ENCODE measurements around the gene CAMSAP1.

CAMSAP1 gene

DNA sequence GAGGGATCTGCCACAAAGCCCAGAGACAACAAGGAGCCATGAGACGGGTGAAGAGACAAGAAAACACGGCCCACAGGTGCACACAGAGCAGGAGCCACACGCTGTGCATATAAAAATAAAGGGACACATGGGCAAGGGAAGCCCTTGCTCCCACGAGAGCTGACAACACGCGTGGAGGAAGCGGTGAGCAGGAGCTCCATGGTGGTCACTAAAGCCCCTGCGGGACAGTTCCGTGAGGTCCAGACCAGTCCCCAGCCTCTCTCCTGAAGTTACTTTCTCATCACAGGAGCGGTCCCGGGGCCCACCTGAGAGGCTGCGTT lies 90.7 kb downstream of the CAMSAP1 start:
- peaks cover 0 to 92% (median 86%) of the 10 kb centered on the region in 5 donors for H3K36me3 ChIP-seq (ENCODE audit: control insufficient read depth in 5 of 5, insufficient read depth in 5 of 5, low read length in 5 of 5)
- H3K4me3 ChIP-seq (ENCODE audit: low read depth in 1 of 5, low read length in 5 of 5), result no peak overlapping the region
- H3K9me3 ChIP-seq (ENCODE audit: control insufficient read depth in 5 of 5, low read length in 5 of 5), result no peaks in the 10 kb centered on the region
- no peaks in the 10 kb centered on the region for H3K27me3 ChIP-seq (ENCODE audit: control insufficient read depth in 5 of 5, insufficient read depth in 4 of 5, low read length in 5 of 5)
- no peak overlapping the region for H3K9ac ChIP-seq (ENCODE audit: low read length in 5 of 5)
- no peaks in the 10 kb centered on the region for H3K4me1 ChIP-seq (ENCODE audit: control insufficient read depth in 5 of 5, insufficient read depth in 5 of 5, low read length in 5 of 5)
- no peak overlapping the region for H3K27ac ChIP-seq (ENCODE audit: low read depth, low read length)

DNA sequence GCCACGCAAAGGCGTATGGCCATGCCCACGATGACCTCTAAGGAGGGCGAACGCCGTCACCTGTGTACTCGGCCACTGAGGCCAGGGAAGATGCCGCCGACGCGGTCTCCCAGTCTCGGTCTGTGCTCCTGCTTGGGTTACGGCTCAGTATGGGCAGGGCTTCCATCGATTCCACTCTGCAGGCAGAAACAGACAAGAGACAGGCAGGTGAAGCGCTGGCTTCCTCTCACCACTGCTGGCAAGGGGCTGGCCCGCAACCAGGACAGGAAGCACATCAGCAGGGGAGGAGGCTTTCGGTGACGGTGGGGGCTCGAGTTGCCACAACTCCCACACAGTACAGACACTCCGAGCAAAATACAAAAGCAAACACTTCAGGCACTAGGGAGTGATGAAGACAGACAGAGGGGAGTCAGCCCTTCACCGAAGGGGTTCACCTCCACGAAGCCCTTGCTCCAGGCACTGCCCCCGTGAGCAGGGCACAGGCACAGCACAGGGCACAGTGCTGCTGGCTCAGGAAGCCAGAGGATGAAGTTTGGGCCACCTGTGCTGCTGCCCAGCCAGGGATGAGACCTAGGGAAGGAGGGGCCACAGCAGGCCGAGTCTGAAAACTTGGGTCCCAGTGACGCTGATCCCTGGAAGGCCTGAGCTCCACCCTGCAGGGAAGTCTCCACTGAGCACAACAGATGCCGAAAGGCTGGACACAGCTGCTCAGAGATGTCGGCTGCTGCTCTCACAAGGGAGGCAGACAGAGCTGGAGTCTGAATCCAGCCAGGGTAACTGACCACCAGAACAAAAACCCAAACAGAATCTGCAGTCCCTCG lies 91.3 kb downstream of the CAMSAP1 start:
- H3K9ac ChIP-seq (ENCODE audit: low read length in 5 of 5), result no peak overlapping the region
- H3K4me1 ChIP-seq (ENCODE audit: control insufficient read depth in 5 of 5, insufficient read depth in 5 of 5, low read length in 5 of 5), result no peaks in the 10 kb centered on the region
- H3K36me3 ChIP-seq (ENCODE audit: control insufficient read depth in 5 of 5, insufficient read depth in 5 of 5, low read length in 5 of 5), result peaks cover 0 to 92% (median 86%) of the 10 kb centered on the region in 5 donors
- no peak overlapping the region for H3K27ac ChIP-seq (ENCODE audit: low read depth, low read length)
- H3K4me3 ChIP-seq (ENCODE audit: low read depth in 1 of 5, low read length in 5 of 5), result no peak overlapping the region
- H3K9me3 ChIP-seq (ENCODE audit: control insufficient read depth in 5 of 5, low read length in 5 of 5), result no peaks in the 10 kb centered on the region
- H3K27me3 ChIP-seq (ENCODE audit: control insufficient read depth in 5 of 5, insufficient read depth in 4 of 5, low read length in 5 of 5), result no peaks in the 10 kb centered on the region

DNA sequence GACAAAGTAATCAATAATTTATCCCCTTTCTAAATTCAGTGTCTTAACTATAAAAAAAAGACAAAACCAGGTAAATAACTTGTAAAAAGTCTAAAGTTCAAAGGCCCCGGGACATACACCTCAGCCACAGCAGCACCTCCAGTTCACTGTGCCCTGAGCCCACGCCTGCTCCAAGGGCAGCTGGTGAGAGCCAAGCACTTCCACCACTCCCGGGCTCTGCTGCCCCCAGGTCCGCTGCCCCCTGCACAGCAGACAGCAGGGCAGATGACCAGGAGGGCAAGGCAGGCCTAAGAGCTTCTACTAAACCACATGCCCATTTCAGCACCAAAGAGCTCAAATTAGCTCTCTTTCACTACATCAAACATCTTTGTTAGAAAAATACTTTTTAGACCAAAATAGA lies 91.9 kb downstream of the CAMSAP1 start:
- no peaks in the 10 kb centered on the region for H3K4me1 ChIP-seq (ENCODE audit: control insufficient read depth in 5 of 5, insufficient read depth in 5 of 5, low read length in 5 of 5)
- peaks cover 0 to 92% (median 86%) of the 10 kb centered on the region in 5 donors for H3K36me3 ChIP-seq (ENCODE audit: control insufficient read depth in 5 of 5, insufficient read depth in 5 of 5, low read length in 5 of 5)
- no peak overlapping the region for H3K9ac ChIP-seq (ENCODE audit: low read length in 5 of 5)
- no peak overlapping the region for H3K27ac ChIP-seq (ENCODE audit: low read depth, low read length)
- H3K9me3 ChIP-seq (ENCODE audit: control insufficient read depth in 5 of 5, low read length in 5 of 5), result no peaks in the 10 kb centered on the region
- no peak overlapping the region for H3K4me3 ChIP-seq (ENCODE audit: low read depth in 1 of 5, low read length in 5 of 5)
- no peaks in the 10 kb centered on the region for H3K27me3 ChIP-seq (ENCODE audit: control insufficient read depth in 5 of 5, insufficient read depth in 4 of 5, low read length in 5 of 5)

DNA sequence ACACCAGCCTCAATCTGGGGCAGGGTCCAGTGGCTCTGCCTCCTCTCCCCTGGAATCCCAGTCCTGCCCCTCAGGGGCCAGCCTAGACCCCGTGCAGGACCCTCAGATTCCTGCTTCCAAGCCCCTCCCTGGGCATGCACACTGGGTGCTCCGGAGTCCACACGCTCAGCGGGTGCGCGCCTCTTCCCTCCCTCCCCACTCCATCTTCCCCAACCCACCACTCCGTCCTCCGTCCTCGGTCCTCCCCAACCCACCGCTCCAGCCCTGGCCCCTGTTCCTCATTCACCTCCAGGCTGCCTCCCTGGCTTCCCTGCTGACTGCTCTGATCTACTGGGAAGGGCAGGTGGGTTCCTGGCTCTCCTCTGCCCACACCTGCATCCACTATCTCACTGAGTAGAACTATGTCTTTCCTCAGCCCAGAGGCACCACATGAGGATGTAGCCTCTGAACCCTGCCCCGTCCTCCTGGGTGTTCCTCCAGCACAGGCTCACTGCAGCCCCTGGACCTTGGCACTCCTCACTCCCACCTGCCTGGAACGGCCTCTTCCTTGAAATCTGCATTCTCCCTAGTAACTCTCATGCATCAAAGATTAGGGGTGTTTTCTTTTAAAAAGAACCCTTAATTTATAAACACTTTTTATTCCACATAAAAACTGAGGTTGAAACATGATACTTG lies 92.8 kb downstream of the CAMSAP1 start:
- Histone ChIP-seq H3K4me3 (ENCODE audit: low read depth in 1 of 5, low read length in 5 of 5) (no peak overlapping the region), H3K27ac (ENCODE audit: low read depth, low read length) (no peak overlapping the region), H3K27me3 (ENCODE audit: control insufficient read depth in 5 of 5, insufficient read depth in 4 of 5, low read length in 5 of 5) (no peaks in the 10 kb centered on the region), H3K9ac (ENCODE audit: low read length in 5 of 5) (no peak overlapping the region), H3K36me3 (ENCODE audit: control insufficient read depth in 5 of 5, insufficient read depth in 5 of 5, low read length in 5 of 5) (peaks cover 0 to 91% (median 86%) of the 10 kb centered on the region in 5 donors), H3K9me3 (ENCODE audit: control insufficient read depth in 5 of 5, low read length in 5 of 5) (no peaks in the 10 kb centered on the region), H3K4me1 (ENCODE audit: control insufficient read depth in 5 of 5, insufficient read depth in 5 of 5, low read length in 5 of 5) (no peaks in the 10 kb centered on the region)

DNA sequence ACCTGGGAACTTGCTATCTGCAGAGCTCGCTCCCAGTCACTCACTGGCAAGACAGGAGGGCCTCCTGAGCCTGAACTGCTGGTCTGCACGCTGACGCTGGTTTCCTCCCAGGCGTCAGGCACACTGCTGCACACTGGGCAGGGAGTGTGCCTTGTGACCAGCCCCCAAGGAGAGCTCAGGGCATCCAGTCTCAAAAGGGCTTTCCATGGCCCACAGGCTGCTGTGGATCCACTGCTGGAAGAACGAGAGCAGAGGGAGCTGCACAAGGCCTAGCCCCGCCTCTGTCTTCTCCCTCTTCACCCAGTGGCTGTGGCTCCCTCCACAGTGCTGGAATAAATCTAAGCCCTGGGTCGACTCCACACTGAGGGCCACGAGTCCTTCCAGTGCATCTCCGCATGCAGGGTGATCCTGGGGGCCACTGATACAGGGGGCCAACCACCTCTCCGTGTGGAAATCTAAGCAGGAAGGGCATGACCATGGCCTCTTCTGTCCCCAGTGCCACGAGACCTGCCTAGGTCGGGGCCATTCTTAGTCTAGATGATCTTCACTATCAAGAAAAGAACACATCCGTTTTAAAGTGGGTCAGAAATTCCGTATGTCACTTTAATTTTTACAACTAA lies 93.6 kb downstream of the CAMSAP1 start:
- no peaks in the 10 kb centered on the region for H3K27me3 ChIP-seq (ENCODE audit: control insufficient read depth in 5 of 5, insufficient read depth in 4 of 5, low read length in 5 of 5)
- no peak overlapping the region for H3K4me3 ChIP-seq (ENCODE audit: low read depth in 1 of 5, low read length in 5 of 5)
- no peaks in the 10 kb centered on the region for H3K9me3 ChIP-seq (ENCODE audit: control insufficient read depth in 5 of 5, low read length in 5 of 5)
- H3K9ac ChIP-seq (ENCODE audit: low read length in 5 of 5), result no peak overlapping the region
- peaks cover 0 to 88% (median 81%) of the 10 kb centered on the region in 5 donors for H3K36me3 ChIP-seq (ENCODE audit: control insufficient read depth in 5 of 5, insufficient read depth in 5 of 5, low read length in 5 of 5)
- peaks cover 0 to 4% (median 3%) of the 10 kb centered on the region in 5 donors for H3K4me1 ChIP-seq (ENCODE audit: control insufficient read depth in 5 of 5, insufficient read depth in 5 of 5, low read length in 5 of 5)
- no peak overlapping the region for H3K27ac ChIP-seq (ENCODE audit: low read depth, low read length)

DNA sequence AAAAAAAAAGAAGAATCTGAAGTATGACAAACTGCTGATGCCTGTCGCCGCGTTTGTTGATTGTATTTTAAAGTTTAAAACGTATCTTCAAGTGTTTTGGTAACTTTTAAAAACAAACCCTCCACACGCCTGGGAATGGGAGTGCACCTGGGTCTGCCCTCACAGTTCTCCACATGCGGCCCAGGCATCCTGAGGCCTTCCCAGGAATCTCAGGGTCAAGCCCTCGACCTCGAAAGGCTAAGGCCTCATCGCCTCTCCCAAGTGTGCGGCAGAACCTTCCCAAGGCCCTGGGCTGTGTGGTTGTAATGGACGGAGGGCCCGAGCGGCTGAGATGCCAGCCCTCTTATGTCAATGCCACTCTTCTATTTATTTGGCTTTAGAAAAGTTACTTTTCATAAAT lies 94.4 kb downstream of the CAMSAP1 start:
- Histone ChIP-seq H3K4me1 (ENCODE audit: control insufficient read depth in 5 of 5, insufficient read depth in 5 of 5, low read length in 5 of 5) (peaks cover 0 to 4% (median 3%) of the 10 kb centered on the region in 5 donors), H3K36me3 (ENCODE audit: control insufficient read depth in 5 of 5, insufficient read depth in 5 of 5, low read length in 5 of 5) (peaks cover 0 to 80% (median 73%) of the 10 kb centered on the region in 5 donors), H3K9ac (ENCODE audit: low read length in 5 of 5) (no peak overlapping the region), H3K27me3 (ENCODE audit: control insufficient read depth in 5 of 5, insufficient read depth in 4 of 5, low read length in 5 of 5) (no peaks in the 10 kb centered on the region), H3K27ac (ENCODE audit: low read depth, low read length) (no peak overlapping the region), H3K4me3 (ENCODE audit: low read depth in 1 of 5, low read length in 5 of 5) (no peak overlapping the region), H3K9me3 (ENCODE audit: control insufficient read depth in 5 of 5, low read length in 5 of 5) (no peaks in the 10 kb centered on the region)

DNA sequence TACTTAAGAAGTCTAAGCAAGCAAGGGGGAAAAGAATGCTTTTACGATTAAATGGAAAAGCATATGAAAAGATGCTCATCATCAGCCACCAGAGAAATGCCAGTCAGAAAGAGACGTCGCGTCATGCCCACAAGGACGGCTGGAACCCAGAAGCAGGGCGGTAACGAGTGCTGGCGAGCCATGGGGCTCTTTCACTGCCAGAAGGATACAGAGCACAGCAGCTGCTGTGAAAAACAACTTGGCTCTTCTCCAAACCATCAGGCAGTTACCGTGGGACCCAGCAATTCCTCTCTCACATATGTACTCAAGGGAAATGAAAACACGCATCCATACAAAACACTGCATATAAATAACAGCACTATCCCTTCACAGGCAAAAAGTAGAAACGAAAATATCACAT lies 95.5 kb downstream of the CAMSAP1 start:
- no peaks in the 10 kb centered on the region for H3K9me3 ChIP-seq (ENCODE audit: control insufficient read depth in 5 of 5, low read length in 5 of 5)
- no peak overlapping the region for H3K9ac ChIP-seq (ENCODE audit: low read length in 5 of 5)
- no peaks in the 10 kb centered on the region for H3K27me3 ChIP-seq (ENCODE audit: control insufficient read depth in 5 of 5, insufficient read depth in 4 of 5, low read length in 5 of 5)
- no peak overlapping the region for H3K27ac ChIP-seq (ENCODE audit: low read depth, low read length)
- H3K4me1 ChIP-seq (ENCODE audit: control insufficient read depth in 5 of 5, insufficient read depth in 5 of 5, low read length in 5 of 5), result peaks cover 0 to 4% (median 3%) of the 10 kb centered on the region in 5 donors
- no peak overlapping the region for H3K4me3 ChIP-seq (ENCODE audit: low read depth in 1 of 5, low read length in 5 of 5)
- peaks cover 0 to 69% (median 61%) of the 10 kb centered on the region in 5 donors for H3K36me3 ChIP-seq (ENCODE audit: control insufficient read depth in 5 of 5, insufficient read depth in 5 of 5, low read length in 5 of 5)

DNA sequence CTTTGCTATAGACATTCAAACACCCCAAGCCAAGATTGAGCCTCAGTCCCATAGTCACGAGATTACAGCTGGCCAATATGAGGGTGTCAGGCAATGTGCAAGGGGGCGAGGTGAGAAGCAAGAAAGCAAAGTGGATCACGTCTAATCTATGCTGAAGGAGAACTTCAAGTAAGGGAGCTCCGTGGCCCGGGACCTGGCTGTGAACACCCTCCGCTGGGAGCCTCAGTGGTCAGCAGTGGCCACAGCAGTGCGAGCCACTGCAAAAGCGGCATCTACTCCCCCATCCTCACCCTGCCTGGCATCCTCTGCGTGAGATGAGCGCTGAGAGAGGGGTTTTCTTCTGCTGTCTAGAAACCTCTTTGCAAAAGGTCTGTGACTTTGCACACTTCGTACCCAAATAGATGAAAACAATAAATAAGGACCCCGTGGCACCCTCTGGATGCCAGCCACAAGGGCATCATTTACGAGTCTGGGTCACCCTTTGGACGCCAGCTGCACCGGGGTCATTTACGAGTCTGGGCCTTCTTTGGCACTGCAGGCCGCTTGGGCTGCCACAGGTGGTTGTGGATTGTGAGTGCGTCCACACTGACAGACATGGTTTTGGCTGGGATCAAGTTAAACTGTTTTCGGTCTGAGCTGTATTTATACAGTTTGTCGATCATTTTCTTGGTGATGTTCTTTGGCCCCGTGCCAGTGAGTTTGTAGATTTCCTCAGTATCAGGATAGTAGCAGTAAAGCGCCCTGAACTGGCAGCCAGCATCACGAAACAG lies 96.4 kb downstream of the CAMSAP1 start:
- no peak overlapping the region for H3K4me3 ChIP-seq (ENCODE audit: low read depth in 1 of 5, low read length in 5 of 5)

DNA sequence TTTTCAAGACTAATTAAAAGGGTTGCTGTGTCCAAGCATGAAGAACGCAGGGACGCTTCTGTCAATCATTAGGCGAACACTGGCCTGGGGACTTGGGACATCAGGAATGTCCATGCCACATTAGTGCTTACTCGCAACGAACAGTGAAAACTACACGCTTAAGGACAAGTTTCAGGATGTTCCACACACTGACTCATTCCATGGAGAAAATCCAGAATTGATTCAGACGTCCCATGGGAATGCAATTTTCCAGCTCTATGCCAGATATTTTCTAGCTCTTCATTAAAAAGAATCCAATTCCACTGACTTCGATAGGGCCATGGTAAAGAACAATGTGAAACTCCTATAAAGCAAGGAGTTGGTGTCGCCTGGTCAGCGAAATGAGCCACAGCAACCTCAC lies 98.2 kb downstream of the CAMSAP1 start:
- H3K9me3 ChIP-seq (ENCODE audit: control insufficient read depth in 5 of 5, low read length in 5 of 5), result no peaks in the 10 kb centered on the region
- no peak overlapping the region for H3K9ac ChIP-seq (ENCODE audit: low read length in 5 of 5)
- no peak overlapping the region for H3K27ac ChIP-seq (ENCODE audit: low read depth, low read length)
- no peak overlapping the region for H3K4me3 ChIP-seq (ENCODE audit: low read depth in 1 of 5, low read length in 5 of 5)
- no peaks in the 10 kb centered on the region for H3K27me3 ChIP-seq (ENCODE audit: control insufficient read depth in 5 of 5, insufficient read depth in 4 of 5, low read length in 5 of 5)
- H3K4me1 ChIP-seq (ENCODE audit: control insufficient read depth in 5 of 5, insufficient read depth in 5 of 5, low read length in 5 of 5), result peaks cover 0 to 4% (median 3%) of the 10 kb centered on the region in 5 donors
- H3K36me3 ChIP-seq (ENCODE audit: control insufficient read depth in 5 of 5, insufficient read depth in 5 of 5, low read length in 5 of 5), result peaks cover 0 to 44% (median 36%) of the 10 kb centered on the region in 5 donors

More for the DNA sequence above, 96.4 kb downstream of the CAMSAP1 start:
- Histone ChIP-seq H3K4me1 (ENCODE audit: control insufficient read depth in 5 of 5, insufficient read depth in 5 of 5, low read length in 5 of 5) (peaks cover 0 to 4% (median 3%) of the 10 kb centered on the region in 5 donors), H3K9me3 (ENCODE audit: control insufficient read depth in 5 of 5, low read length in 5 of 5) (no peaks in the 10 kb centered on the region), H3K27me3 (ENCODE audit: control insufficient read depth in 5 of 5, insufficient read depth in 4 of 5, low read length in 5 of 5) (no peaks in the 10 kb centered on the region), H3K27ac (ENCODE audit: low read depth, low read length) (no peak overlapping the region), H3K36me3 (ENCODE audit: control insufficient read depth in 5 of 5, insufficient read depth in 5 of 5, low read length in 5 of 5) (peaks cover 0 to 61% (median 53%) of the 10 kb centered on the region in 5 donors), H3K9ac (ENCODE audit: low read length in 5 of 5) (no peak overlapping the region)
